Measurements from ENCODE around the gene MAP3K19. TPM values are rescaled to one million over a fixed set of nuclear protein-coding genes. Genes with fewer than 3 reads are reported as not detected.

MAP3K19 gene
- total RNA-seq, 3 donors from 2014 or later = not detected

- DNase-seq (no peak), ATAC-seq (peak; percentile 56)
- TF ChIP-seq, protein P1, sequence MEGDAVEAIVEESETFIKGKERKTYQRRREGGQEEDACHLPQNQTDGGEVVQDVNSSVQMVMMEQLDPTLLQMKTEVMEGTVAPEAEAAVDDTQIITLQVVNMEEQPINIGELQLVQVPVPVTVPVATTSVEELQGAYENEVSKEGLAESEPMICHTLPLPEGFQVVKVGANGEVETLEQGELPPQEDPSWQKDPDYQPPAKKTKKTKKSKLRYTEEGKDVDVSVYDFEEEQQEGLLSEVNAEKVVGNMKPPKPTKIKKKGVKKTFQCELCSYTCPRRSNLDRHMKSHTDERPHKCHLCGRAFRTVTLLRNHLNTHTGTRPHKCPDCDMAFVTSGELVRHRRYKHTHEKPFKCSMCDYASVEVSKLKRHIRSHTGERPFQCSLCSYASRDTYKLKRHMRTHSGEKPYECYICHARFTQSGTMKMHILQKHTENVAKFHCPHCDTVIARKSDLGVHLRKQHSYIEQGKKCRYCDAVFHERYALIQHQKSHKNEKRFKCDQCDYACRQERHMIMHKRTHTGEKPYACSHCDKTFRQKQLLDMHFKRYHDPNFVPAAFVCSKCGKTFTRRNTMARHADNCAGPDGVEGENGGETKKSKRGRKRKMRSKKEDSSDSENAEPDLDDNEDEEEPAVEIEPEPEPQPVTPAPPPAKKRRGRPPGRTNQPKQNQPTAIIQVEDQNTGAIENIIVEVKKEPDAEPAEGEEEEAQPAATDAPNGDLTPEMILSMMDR (IDR thresholded peaks at IDR 0.05) = no peak
- H3K4me3 ChIP-seq = no peak overlapping the region
- H3K36me3 ChIP-seq (ENCODE audit: low read depth) = no peaks in the 10 kb centered on the region
- H3K4me1 ChIP-seq (ENCODE audit: low read depth) = peaks cover 5% of the 10 kb centered on the region
- no peaks in the 10 kb centered on the region for H3K9me3 ChIP-seq
- intact Hi-C loops (cut with DNase I, micrococcal nuclease) = no loop called here
Measured at GRCh38 chr2:134957477-134957876, 89.8 kb downstream of the MAP3K19 start.

DNA sequence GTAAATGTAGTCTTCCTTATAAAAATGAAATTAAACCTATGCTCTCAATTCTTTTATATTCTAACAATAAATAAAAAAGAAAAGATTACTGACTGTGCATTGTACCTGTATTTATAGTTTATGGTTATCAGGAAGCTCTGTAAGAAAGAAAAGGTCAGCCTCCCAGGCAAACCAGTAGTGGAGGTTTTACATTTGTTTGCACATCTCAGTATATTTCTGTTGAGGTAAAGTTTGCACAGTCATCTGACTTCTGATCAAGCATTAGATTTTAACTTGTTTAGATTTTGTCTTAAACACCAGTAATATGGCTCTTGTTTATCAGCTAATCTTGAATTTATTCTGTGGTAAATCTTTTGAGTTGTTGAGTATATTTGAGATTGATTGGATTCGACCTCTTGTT is 91.5 kb downstream of the MAP3K19 start:
- Histone ChIP-seq H3K4me3 (no peak overlapping the region), H3K36me3 (ENCODE audit: low read depth) (no peaks in the 10 kb centered on the region), H3K4me1 (ENCODE audit: low read depth) (peaks cover 5% of the 10 kb centered on the region), H3K9me3 (no peaks in the 10 kb centered on the region)
- TF ChIP-seq, protein P1 (IDR thresholded peaks at IDR 0.05) = no peak
- DNase-seq (no peak), ATAC-seq (peak; percentile 72)
- intact Hi-C loops (cut with DNase I, micrococcal nuclease) = no loop called here

DNA sequence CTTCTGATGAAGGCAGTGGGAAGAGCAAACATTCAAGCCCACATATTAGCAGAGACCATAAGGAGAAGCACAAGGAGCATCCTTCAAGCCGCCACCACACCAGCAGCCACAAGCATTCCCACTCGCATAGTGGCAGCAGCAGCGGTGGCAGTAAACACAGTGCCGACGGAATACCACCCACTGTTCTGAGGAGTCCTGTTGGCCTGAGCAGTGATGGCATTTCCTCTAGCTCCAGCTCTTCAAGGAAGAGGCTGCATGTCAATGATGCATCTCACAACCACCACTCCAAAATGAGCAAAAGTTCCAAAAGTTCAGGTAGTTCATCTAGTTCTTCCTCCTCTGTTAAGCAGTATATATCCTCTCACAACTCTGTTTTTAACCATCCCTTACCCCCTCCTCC is 93.2 kb downstream of the MAP3K19 start:
- ATAC-seq (no peak), DNase-seq (peak in 1 of 3 donors; percentile 28)
- TF ChIP-seq, protein P1 (IDR thresholded peaks at IDR 0.05) = no peak
- intact Hi-C loops (cut with DNase I, micrococcal nuclease) = no loop called here
- Histone ChIP-seq H3K36me3 (ENCODE audit: low read depth) (no peaks in the 10 kb centered on the region), H3K4me1 (ENCODE audit: low read depth) (peaks cover 13% of the 10 kb centered on the region), H3K9me3 (no peaks in the 10 kb centered on the region), H3K4me3 (no peak overlapping the region)

- H3K4me3 ChIP-seq = no peak overlapping the region
- no peaks in the 10 kb centered on the region for H3K36me3 ChIP-seq (ENCODE audit: low read depth)
- TF ChIP-seq, protein P1 (IDR thresholded peaks at IDR 0.05) = no peak
- H3K9me3 ChIP-seq = no peaks in the 10 kb centered on the region
- DNase-seq (no peak), ATAC-seq (no peak)
- peaks cover 8% of the 10 kb centered on the region for H3K4me1 ChIP-seq (ENCODE audit: low read depth)
- intact Hi-C loops (cut with DNase I, micrococcal nuclease) = no loop called here
Measured at GRCh38 chr2:134952608-134953007, 94.6 kb downstream of the MAP3K19 start.

DNA sequence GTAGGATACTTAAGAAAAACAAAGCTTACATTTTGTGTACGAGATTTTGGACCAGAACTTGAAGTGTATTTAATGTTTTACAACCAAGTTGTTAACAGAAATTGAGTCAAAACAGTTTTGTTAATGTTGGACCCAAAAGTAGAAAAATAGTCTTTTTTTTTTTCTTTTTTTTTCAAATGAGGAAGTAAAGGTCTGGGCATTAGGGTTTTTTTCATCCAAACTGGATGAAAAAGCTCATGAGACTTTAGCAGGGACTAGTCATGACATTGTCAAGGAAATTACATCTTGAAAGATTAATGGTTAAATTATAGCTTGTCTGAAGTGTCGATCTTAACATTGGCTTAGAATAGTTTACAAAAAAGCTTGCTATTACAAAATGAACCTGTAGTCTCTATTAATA is 96.4 kb downstream of the MAP3K19 start:
- TF ChIP-seq, protein P1 (IDR thresholded peaks at IDR 0.05) = no peak
- H3K9me3 ChIP-seq = no peaks in the 10 kb centered on the region
- DNase-seq (no peak), ATAC-seq (no peak)
- intact Hi-C loops (cut with DNase I, micrococcal nuclease) = no loop called here
- H3K4me1 ChIP-seq (ENCODE audit: low read depth) = peaks cover 8% of the 10 kb centered on the region
- H3K36me3 ChIP-seq (ENCODE audit: low read depth) = no peaks in the 10 kb centered on the region
- H3K4me3 ChIP-seq = no peak overlapping the region
